WTC11 (cell line): ENCODE results near the gene PRKG2. TPM values are rescaled to one million over a fixed set of nuclear protein-coding genes. Genes with fewer than 3 reads are reported as not detected.

Experiments
- ATAC-seq: fragments of 200-7000 bp; cut with Tn5 transposase; 2 replicates; pipeline ENCODE4 v1.10.0; 2021; ENCODE audit warnings: mild to moderate bottlenecking, moderate library complexity
- CTCF ChIA-PET: fragments of 300-600 bp; sonication (Branson Sonifier 250); formaldehyde crosslinking; loops from one replicate; lab custom pipeline; 2021; ENCODE audit warnings: antibody characterized with exemption; lab: Charles Lee
- POLR2A ChIA-PET: fragments of 350-600 bp; sonication (Branson Sonifier 250); formaldehyde crosslinking; loops from one replicate; lab custom pipeline; 2021; ENCODE audit warnings: antibody characterized with exemption; lab: Charles Lee
- DNase-seq: peaks from one replicate; pipeline ENCODE4 v3.0.0; 2021; ENCODE audit warnings: low spot score
- H3K27ac Mint-ChIP-seq: 2 replicates; pipeline ENCODE4 v1.8.0; 2021; ENCODE audit warnings: mixed read lengths
- H3K27me3 Mint-ChIP-seq: 2 replicates; pipeline ENCODE4 v1.8.0; 2021; ENCODE audit warnings: low read depth, mild to moderate bottlenecking, moderate library complexity, mixed read lengths
- H3K36me3 Mint-ChIP-seq: 2 replicates; pipeline ENCODE4 v1.8.0; 2021; ENCODE audit warnings: mixed read lengths
- H3K4me1 Mint-ChIP-seq: 2 replicates; pipeline ENCODE4 v1.8.0; 2022; ENCODE audit warnings: mixed read lengths
- H3K4me3 Mint-ChIP-seq: 2 replicates; pipeline ENCODE4 v1.8.0; 2021; ENCODE audit warnings: mild to moderate bottlenecking, moderate library complexity, mixed read lengths
- H3K9me3 Mint-ChIP-seq: 2 replicates; pipeline ENCODE4 v1.8.0; 2021; ENCODE audit warnings: mixed read lengths
- AR ChIP-seq: fragments of 250-450 bp; sonication (Bioruptor Pico); IDR thresholded peaks from 2 replicates; pipeline ENCODE4 v1.9.0; 2021; ENCODE audit warnings: mild to moderate bottlenecking
- ATF6 ChIP-seq: sonication (generic); formaldehyde crosslinking; IDR thresholded peaks from 2 replicates; pipeline ENCODE4 v1.8.1; 2023; ENCODE audit warnings: mild to moderate bottlenecking, missing genetic modification reagents
- CBFB ChIP-seq: sonication (generic); formaldehyde crosslinking; IDR thresholded peaks from 2 replicates; pipeline ENCODE4 v1.8.1; 2022; ENCODE audit warnings: mild to moderate bottlenecking, low read depth, missing genetic modification reagents
- CTCF ChIP-seq: fragments of 200-600 bp; IDR thresholded peaks from 2 replicates; pipeline ENCODE4 v1.8.0; 2022; ENCODE audit warnings: antibody characterized with exemption
- EMX1 ChIP-seq: fragments of 250-450 bp; sonication (Bioruptor Pico); IDR thresholded peaks from 2 replicates; pipeline ENCODE4 v1.8.0; 2021; ENCODE audit warnings: mild to moderate bottlenecking
- ETV6 ChIP-seq: sonication (generic); formaldehyde crosslinking; IDR thresholded peaks from 2 replicates; pipeline ENCODE4 v1.8.1; 2022; ENCODE audit warnings: mild to moderate bottlenecking, missing genetic modification reagents
- FOXP4 ChIP-seq: sonication (generic); formaldehyde crosslinking; IDR thresholded peaks from 2 replicates; pipeline ENCODE4 v1.8.0; 2022; ENCODE audit warnings: mild to moderate bottlenecking, missing genetic modification reagents
- GABPB1 ChIP-seq: sonication (generic); formaldehyde crosslinking; IDR thresholded peaks from 2 replicates; pipeline ENCODE4 v1.8.1; 2023; ENCODE audit warnings: mild to moderate bottlenecking, missing genetic modification reagents
- GTF2I ChIP-seq: fragments of 250-450 bp; sonication (Bioruptor Pico); conservative IDR thresholded peaks from 2 replicates; pipeline ENCODE4 v1.4.0; 2021; ENCODE audit warnings: mild to moderate bottlenecking
- IRF1 ChIP-seq: sonication (generic); formaldehyde crosslinking; IDR thresholded peaks from 2 replicates; pipeline ENCODE4 v1.8.0; 2023; ENCODE audit warnings: missing genetic modification reagents
- MYBL2 ChIP-seq: sonication (generic); formaldehyde crosslinking; IDR thresholded peaks from 2 replicates; pipeline ENCODE4 v1.8.1; 2023; ENCODE audit warnings: mild to moderate bottlenecking, moderate library complexity, missing genetic modification reagents
- OVOL2 ChIP-seq: fragments of 250-450 bp; sonication (Bioruptor Pico); IDR thresholded peaks from 2 replicates; pipeline ENCODE4 v1.9.0; 2021; ENCODE audit warnings: mild to moderate bottlenecking, borderline replicate concordance
- RELA ChIP-seq: sonication (generic); formaldehyde crosslinking; IDR thresholded peaks from 2 replicates; pipeline ENCODE4 v1.8.1; 2022; ENCODE audit warnings: missing genetic modification reagents, mild to moderate bottlenecking, borderline replicate concordance
- TCF7 ChIP-seq: sonication (generic); formaldehyde crosslinking; IDR thresholded peaks from 2 replicates; pipeline ENCODE4 v1.8.0; 2022; ENCODE audit warnings: mild to moderate bottlenecking, low read depth, missing genetic modification reagents, moderate library complexity
- ZBTB21 ChIP-seq: sonication (generic); formaldehyde crosslinking; IDR thresholded peaks from 2 replicates; pipeline ENCODE4 v1.8.1; 2023; ENCODE audit warnings: mild to moderate bottlenecking, missing genetic modification reagents, borderline replicate concordance
- ZNF121 ChIP-seq: sonication (generic); formaldehyde crosslinking; IDR thresholded peaks from 2 replicates; pipeline ENCODE4 v1.8.0; 2023; ENCODE audit warnings: missing genetic modification reagents
- ZNF232 ChIP-seq: sonication (generic); formaldehyde crosslinking; IDR thresholded peaks from 2 replicates; pipeline ENCODE4 v1.8.0; 2022; ENCODE audit warnings: mild to moderate bottlenecking, missing genetic modification reagents
- ZNF396 ChIP-seq: fragments of 250-450 bp; sonication (Bioruptor Pico); IDR thresholded peaks from 2 replicates; pipeline ENCODE4 v1.8.0; 2021; ENCODE audit warnings: mild to moderate bottlenecking, moderate library complexity, borderline replicate concordance
- ZNF425 ChIP-seq: fragments of 250-450 bp; sonication (Bioruptor Pico); conservative IDR thresholded peaks from 2 replicates; pipeline ENCODE4 v1.9.0; 2021; ENCODE audit warnings: mild to moderate bottlenecking
- ZSCAN18 ChIP-seq: fragments of 250-450 bp; sonication (Bioruptor Pico); IDR thresholded peaks from 2 replicates; pipeline ENCODE4 v2.1.2; 2022; ENCODE audit warnings: mild to moderate bottlenecking, moderate library complexity
- total RNA-seq: library from RNA; stranded (reverse); gene quantifications from 3 replicates; pipeline ENCODE4 v1.2.3, GENCODE V29; 2021

PRKG2 gene
- total RNA-seq, 1 experiment from 2014 or later = 2.7 TPM

- TF ChIP-seq ZBTB21 (no peak), FOXP4 (CRISPR knock-in tag) (no peak), EMX1 (CRISPR knock-in tag) (no peak), GABPB1 (no peak), TCF7 (CRISPR knock-in tag) (no peak)
Observed at GRCh38 chr4:81120055-81120454, 95.0 kb downstream of the PRKG2 start (continued).

- Mint-ChIP-seq H3K4me1 (peaks cover 7% of the 10 kb centered on the region), H3K27me3 (no peaks in the 10 kb centered on the region), H3K27ac (no peak overlapping the region), H3K9me3 (peaks cover 9% of the 10 kb centered on the region), H3K36me3 (0 out of 2 replicates have a peak, but pooled peaks cover 4% of the 10 kb centered on the region), H3K4me3 (no peak overlapping the region)
- POLR2A ChIA-PET = no interaction called here
- ATAC-seq (no peak), DNase-seq (no peak)
- CTCF ChIA-PET = no interaction called here
- TF ChIP-seq ZNF396 (CRISPR knock-in tag) = no peak
- TF ChIP-seq ZSCAN18 (CRISPR knock-in tag) = no peak
- TF ChIP-seq MYBL2 = no peak
- no peak for TF ChIP-seq ATF6 (CRISPR knock-in tag)
- no peak for TF ChIP-seq GTF2I
- TF ChIP-seq RELA (CRISPR knock-in tag) = no peak
- no peak for TF ChIP-seq IRF1
- TF ChIP-seq AR (CRISPR knock-in tag) = no peak
Observed at GRCh38 chr4:81118086-81118485, 96.9 kb downstream of the PRKG2 start.

GRCh38 chr4:81116566-81116965 lies 98.5 kb downstream of the PRKG2 start:
- Mint-ChIP-seq H3K4me1 (peaks cover 7% of the 10 kb centered on the region), H3K4me3 (no peak overlapping the region), H3K9me3 (peaks cover 9% of the 10 kb centered on the region), H3K27me3 (no peaks in the 10 kb centered on the region), H3K36me3 (0 out of 2 replicates have a peak, but pooled peaks cover 4% of the 10 kb centered on the region), H3K27ac (no peak overlapping the region)
- DNase-seq (no peak), ATAC-seq (no peak)
- POLR2A ChIA-PET = no interaction called here
- CTCF ChIA-PET = no interaction called here
- TF ChIP-seq CBFB = no peak
- no peak for TF ChIP-seq CTCF
- TF ChIP-seq ZNF232 (CRISPR knock-in tag) = no peak
- TF ChIP-seq ETV6 (CRISPR knock-in tag) = no peak
- no peak for TF ChIP-seq ZNF425 (CRISPR knock-in tag)
- no peak for TF ChIP-seq ZNF121 (CRISPR knock-in tag)
- no peak for TF ChIP-seq OVOL2 (CRISPR knock-in tag)
